ENCODE measurements around the gene ELOVL4. TPM values are rescaled to one million over a fixed set of nuclear protein-coding genes. Genes with fewer than 3 reads are reported as not detected.
A peak's percentile ranks its signal among the peaks of the same experiment; 100 is the strongest.

ELOVL4 gene
- 0.24 TPM for total RNA-seq
- long read RNA-seq, partial matches to known transcripts = 0 of 1 reads
- long read RNA-seq, other reads (novel, unspliced or antisense) = 0 of 1 reads

DNA sequence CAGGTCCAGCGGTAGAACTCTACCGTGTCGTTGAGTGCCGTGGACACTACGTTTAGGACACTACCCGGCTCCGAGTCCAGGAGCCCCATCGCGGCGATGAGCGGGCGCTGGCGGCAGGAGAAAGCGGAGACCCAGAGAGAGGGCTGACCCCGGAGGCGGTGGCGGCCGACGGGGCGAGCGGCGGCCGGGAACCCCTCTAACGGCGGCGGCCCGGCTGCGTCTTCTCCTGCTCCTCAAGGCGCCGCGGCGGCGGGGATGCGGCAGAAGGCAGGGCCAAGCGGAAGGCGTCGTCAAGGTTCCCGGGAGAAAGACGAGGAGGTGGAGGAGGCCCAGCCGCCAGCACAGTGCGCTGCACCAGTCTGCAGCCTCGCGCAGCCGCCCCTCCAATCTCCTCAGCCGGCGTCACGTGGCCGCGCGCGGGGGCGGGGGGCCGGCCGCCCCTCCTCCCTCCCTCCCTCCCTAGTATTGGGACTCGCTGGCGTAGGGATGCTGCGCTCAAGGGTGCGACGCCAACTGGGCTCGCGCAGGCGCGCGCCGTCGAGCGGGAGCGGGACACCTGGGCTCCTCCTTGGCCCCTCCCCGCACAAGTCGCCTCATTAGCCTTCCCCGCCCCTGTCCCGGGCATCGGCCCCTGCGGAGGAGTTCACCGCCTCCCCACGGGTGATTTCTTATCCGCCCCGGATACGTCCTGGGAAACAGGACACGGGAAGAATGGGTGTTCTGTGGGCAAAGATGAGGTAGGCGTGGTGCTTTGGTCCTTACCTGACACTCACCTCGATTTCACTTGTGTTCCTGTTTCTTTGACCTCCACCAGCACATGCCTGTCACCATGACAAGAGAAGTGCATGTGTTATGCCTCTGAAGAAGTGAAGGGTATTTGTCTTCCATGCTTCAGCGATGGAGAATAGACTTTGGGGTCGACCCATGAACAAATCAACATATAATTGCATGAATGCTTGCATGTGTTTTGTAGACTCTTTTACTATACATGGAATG, at the start of gene ELOVL4:
Gene ELOVL4, minus strand, starts transcription at position 363 of the 996 bp plus-strand sequence. Its CDS starts 274 bp downstream, at position 89.
- intact Hi-C loops (cut with DNase I) = loop anchor here (10.0 kb wide), 1 partner anchor 147 kb away; no protein-coding TSS in a partner anchor
- TF ChIP-seq, protein P1, sequence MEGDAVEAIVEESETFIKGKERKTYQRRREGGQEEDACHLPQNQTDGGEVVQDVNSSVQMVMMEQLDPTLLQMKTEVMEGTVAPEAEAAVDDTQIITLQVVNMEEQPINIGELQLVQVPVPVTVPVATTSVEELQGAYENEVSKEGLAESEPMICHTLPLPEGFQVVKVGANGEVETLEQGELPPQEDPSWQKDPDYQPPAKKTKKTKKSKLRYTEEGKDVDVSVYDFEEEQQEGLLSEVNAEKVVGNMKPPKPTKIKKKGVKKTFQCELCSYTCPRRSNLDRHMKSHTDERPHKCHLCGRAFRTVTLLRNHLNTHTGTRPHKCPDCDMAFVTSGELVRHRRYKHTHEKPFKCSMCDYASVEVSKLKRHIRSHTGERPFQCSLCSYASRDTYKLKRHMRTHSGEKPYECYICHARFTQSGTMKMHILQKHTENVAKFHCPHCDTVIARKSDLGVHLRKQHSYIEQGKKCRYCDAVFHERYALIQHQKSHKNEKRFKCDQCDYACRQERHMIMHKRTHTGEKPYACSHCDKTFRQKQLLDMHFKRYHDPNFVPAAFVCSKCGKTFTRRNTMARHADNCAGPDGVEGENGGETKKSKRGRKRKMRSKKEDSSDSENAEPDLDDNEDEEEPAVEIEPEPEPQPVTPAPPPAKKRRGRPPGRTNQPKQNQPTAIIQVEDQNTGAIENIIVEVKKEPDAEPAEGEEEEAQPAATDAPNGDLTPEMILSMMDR (IDR thresholded peaks at IDR 0.05) = no peak
- Histone ChIP-seq H3K4me1 (peaks cover 14% of the 10 kb centered on the region), H3K27ac (no peak within 1 kb of the TSS), H3K36me3 (no peaks in the 10 kb centered on the region), H3K9me3 (no peaks in the 10 kb centered on the region), H3K27me3 (ENCODE audit: low read depth) (peaks cover 52% of the 10 kb centered on the region), H3K4me3 (peak within 1 kb of the TSS; percentile 56)
- DNase-seq = peak; percentile 47
- peak; percentile 74 to 79 for ATAC-seq

DNA sequence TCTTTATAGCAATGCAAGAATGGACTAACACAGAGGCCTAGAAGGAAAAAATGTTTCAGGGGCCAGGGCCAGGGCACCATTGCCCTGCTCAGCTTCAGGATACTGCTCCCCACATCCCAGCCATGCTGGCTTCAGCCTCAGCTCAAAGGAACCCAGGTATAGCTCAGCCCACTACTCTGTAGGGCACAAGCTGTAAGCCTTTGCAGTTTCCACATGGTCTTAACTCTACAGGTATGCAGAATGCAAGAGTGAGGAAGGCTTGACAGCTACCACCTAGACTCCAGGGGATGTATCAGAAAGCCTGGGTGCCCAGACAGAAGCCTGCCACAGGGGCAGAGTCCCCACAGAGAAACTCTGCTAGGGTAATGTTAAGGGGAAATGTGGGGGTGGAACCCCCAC, 46.6 kb upstream of the ELOVL4 start:
- no peaks in the 10 kb centered on the region for H3K27me3 ChIP-seq (ENCODE audit: low read depth)
- TF ChIP-seq, protein P1 (IDR thresholded peaks at IDR 0.05) = no peak
- H3K36me3 ChIP-seq = no peaks in the 10 kb centered on the region
- ATAC-seq = peak in 1 of 2 donors; percentile 30
- H3K4me1 ChIP-seq = no peaks in the 10 kb centered on the region
- no peak overlapping the region for H3K4me3 ChIP-seq
- H3K27ac ChIP-seq = no peak overlapping the region
- intact Hi-C loops (cut with DNase I) = no loop called here
- no peaks in the 10 kb centered on the region for H3K9me3 ChIP-seq
- DNase-seq = no peak

DNA sequence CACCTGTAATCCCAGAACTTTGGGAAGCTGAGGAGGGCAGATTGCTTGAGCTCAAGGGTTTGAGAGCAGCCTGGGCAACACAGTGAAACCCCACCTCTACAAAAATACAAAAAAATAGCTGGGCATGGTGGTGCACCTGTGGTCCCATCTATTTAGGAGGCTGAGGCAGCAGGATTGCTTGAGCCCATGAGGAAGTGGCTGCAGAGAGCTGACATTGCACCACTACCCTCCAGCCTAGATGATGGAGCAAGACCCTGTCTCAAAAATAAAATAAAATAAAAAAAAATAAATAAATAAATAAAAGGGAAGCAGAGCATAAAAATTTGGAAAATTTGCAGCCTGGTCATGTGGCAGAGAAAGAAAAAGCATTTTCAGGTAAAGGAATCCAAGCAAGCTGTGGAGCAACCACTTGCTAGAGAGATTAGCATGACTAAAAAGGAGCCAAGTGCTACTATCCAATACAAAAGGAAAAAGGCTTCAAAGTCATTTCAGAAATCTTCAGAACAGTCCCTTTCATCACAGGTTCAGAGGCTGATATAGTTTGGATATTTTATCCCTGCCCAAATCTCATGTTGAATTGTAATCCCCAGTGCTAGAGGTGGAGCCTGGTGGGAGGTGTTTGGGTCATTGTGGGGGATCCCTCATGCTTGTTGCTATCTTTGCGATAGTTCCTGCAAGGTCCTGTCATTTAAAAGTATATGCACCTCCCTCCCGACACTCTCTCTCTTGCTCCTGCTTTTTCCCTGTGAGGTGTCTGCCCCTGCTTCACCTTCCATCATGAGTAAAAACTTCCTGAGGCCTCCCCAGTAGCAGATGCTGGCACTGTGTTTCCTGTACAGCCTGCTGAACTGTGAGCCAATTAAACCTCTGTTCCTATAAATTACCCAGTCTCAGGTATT, 45.9 kb upstream of the ELOVL4 start:
- TF ChIP-seq, protein P1 (IDR thresholded peaks at IDR 0.05) = no peak
- no peak overlapping the region for H3K4me3 ChIP-seq
- no peak for ATAC-seq
- no peak for DNase-seq
- H3K4me1 ChIP-seq = no peaks in the 10 kb centered on the region
- no peak overlapping the region for H3K27ac ChIP-seq
- no peaks in the 10 kb centered on the region for H3K27me3 ChIP-seq (ENCODE audit: low read depth)
- no peaks in the 10 kb centered on the region for H3K9me3 ChIP-seq
- intact Hi-C loops (cut with DNase I) = no loop called here
- H3K36me3 ChIP-seq = no peaks in the 10 kb centered on the region

DNA sequence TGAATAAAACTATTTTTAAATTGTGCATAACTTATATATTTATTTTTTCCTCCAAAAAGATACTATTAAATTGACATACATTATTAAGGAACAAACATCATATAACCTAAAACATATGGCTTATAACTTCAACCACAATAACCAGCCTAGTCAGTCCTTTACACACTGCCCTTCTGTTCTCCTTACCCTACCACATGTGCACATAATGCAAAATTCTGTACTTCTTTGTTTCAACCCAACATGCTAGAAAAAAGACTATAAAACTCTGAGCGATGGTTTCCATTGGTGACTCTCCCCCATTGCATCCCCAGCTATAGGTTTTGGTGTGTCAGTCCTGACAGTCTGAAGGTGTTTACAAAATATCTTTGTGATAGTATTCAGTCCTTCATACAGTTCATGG, 42.3 kb upstream of the ELOVL4 start:
- DNase-seq (no peak), ATAC-seq (no peak)
- intact Hi-C loops (cut with DNase I) = no loop called here
- Histone ChIP-seq H3K27me3 (ENCODE audit: low read depth) (no peaks in the 10 kb centered on the region), H3K4me3 (no peak overlapping the region), H3K36me3 (no peaks in the 10 kb centered on the region), H3K27ac (no peak overlapping the region), H3K4me1 (no peaks in the 10 kb centered on the region), H3K9me3 (no peaks in the 10 kb centered on the region)
- TF ChIP-seq, protein P1 (IDR thresholded peaks at IDR 0.05) = no peak

DNA sequence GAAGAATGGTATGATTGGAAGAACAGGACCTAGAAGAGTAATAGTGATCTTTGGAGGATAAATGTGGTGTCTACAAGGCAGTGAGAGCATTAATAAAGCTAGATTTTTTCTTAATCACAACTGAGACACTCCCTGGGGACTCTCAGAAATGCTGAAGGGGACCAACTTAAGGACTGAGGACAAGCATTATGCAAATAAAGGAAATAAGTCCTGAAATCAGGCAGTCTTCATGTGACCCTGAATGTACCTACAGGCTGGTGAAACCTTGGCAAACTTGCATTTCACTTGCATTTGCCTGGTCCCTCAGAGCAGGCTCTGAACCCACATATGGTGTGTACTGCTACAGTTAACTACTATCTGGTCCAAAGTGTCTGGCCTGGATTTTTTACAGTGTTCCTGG, 37.8 kb upstream of the ELOVL4 start:
- Histone ChIP-seq H3K4me3 (no peak overlapping the region), H3K27me3 (ENCODE audit: low read depth) (no peaks in the 10 kb centered on the region), H3K9me3 (no peaks in the 10 kb centered on the region), H3K36me3 (no peaks in the 10 kb centered on the region), H3K27ac (no peak overlapping the region), H3K4me1 (no peaks in the 10 kb centered on the region)
- ATAC-seq = no peak
- TF ChIP-seq, protein P1 (IDR thresholded peaks at IDR 0.05) = no peak
- intact Hi-C loops (cut with DNase I) = no loop called here
- DNase-seq = no peak
